Gastroesophageal sphincter (tissue), 4 donors: ENCODE results near the gene PNKD. TPM values are rescaled to one million over a fixed set of nuclear protein-coding genes. Genes with fewer than 3 reads are reported as not detected.

Experiments used
- ATAC-seq: fragments of 150-250 bp; one replicate; pipeline ENCODE4 v1.9.1; 2016; ENCODE audit warnings: mild to moderate bottlenecking, moderate library complexity
- H3K27ac ChIP-seq, 4 donors: fragments of 200-600 bp; sonication (generic) in 3 of 4; 1 replicate in 3 of 4; 2 replicates in 1 of 4; pipeline ENCODE4 v1.5.1; 2016 to 2019
- H3K27me3 ChIP-seq: fragments of 200-600 bp; sonication (generic); one replicate; pipeline ENCODE4 v1.5.1; 2019
- H3K36me3 ChIP-seq, 2 donors: fragments of 200-600 bp; sonication (generic); one replicate each; pipeline ENCODE4 v1.5.1; 2019; ENCODE audit warnings: control low read depth in 1 of 2
- H3K4me1 ChIP-seq, 3 donors: fragments of 200-600 bp; sonication (generic); 1 replicate in 2 of 3; 2 replicates in 1 of 3; pipeline ENCODE4 v1.5.1; 2016 to 2019; ENCODE audit warnings: control low read depth in 2 of 3
- H3K4me3 ChIP-seq, 2 donors: fragments of 200-600 bp; sonication (generic); one replicate each; pipeline ENCODE4 v1.5.1; 2019; ENCODE audit warnings: mild to moderate bottlenecking in 1 of 2, moderate library complexity in 1 of 2
- H3K9me3 ChIP-seq, 3 donors: fragments of 200-600 bp; sonication (generic); one replicate each; pipeline ENCODE4 v1.5.1; 2017 to 2019; ENCODE audit warnings: control low read depth in 2 of 3
- CTCF ChIP-seq, 4 experiments: fragments of 200-600 bp in 2 of 4; fragments of 450-650 bp in 2 of 4; sonication (generic) in 1 of 4; IDR thresholded peaks; one replicate each; pipeline ENCODE4 v1.5.1; 2017 to 2019; ENCODE audit warnings: antibody characterized with exemption in 4 of 4, mild to moderate bottlenecking in 2 of 4, moderate library complexity in 2 of 4
- EP300 ChIP-seq: sonication (generic); formaldehyde crosslinking; IDR thresholded peaks from one replicate; pipeline ENCODE4 v1.6.1; 2017; ENCODE audit warnings: antibody characterized with exemption, mild to moderate bottlenecking
- POLR2A ChIP-seq, 2 donors: fragments of 450-650 bp; IDR thresholded peaks; one replicate each; pipeline ENCODE4 v1.6.1; 2017; ENCODE audit warnings: antibody characterized with exemption in 2 of 2, mild to moderate bottlenecking in 2 of 2, moderate library complexity in 1 of 2
- POLR2AphosphoS5 ChIP-seq: sonication (generic); formaldehyde crosslinking; IDR thresholded peaks from one replicate; pipeline ENCODE4 v1.6.1; 2017; ENCODE audit warnings: antibody characterized with exemption
- WGBS, 2 donors: methylation state at CpG; one replicate each; pipeline ENCODE4 v1.1.5; 2018; ENCODE audit warnings: low coverage in 1 of 2; 5-methylcytosine and 5-hydroxymethylcytosine counted together
- total RNA-seq, 4 donors: library from RNA; depleted of rRNA; stranded (reverse); fragments of >200 nt; gene quantifications; one replicate each; pipeline ENCODE4 v1.1.0, GENCODE V29; 2016

Gene PNKD
- total RNA-seq, 4 donors from 2014 or later = 48.6 to 60.2 (median 56.9) TPM

- H3K4me3 ChIP-seq = no peak within 1 kb of the TSS
- H3K4me1 ChIP-seq = peaks cover 0 to 62% (median 45%) of the 10 kb centered on the region in 3 donors
- H3K27me3 ChIP-seq = no peaks in the 10 kb centered on the region
- H3K36me3 ChIP-seq = peaks cover 0 to 46% of the 10 kb centered on the region in 2 donors
- H3K27ac ChIP-seq = peak within 1 kb of the TSS in 3 of 4 donors; percentile 82 to 86 (median 86)
- ATAC-seq = no peak
- no peaks in the 10 kb centered on the region for H3K9me3 ChIP-seq
- TF ChIP-seq CTCF (IDR thresholded peaks at IDR 0.05) = no peak
- no peak for TF ChIP-seq POLR2A (IDR thresholded peaks at IDR 0.05)
- no peak for TF ChIP-seq EP300
- TF ChIP-seq POLR2AphosphoS5 = no peak
- 63% methylated on average over 2 of the region's 10 CpGs; no CpG with 5 or more reads in 1 of the 2 donors for WGBS, 2 donors
Measured at GRCh38 chr2:218260742-218261422, 9.4 kb upstream of the PNKD start, which contains the start of gene GPBAR1. Gene GPBAR1 (plus strand): TSS chr2:218261015. CDS start chr2:218262725, 1,710 bp downstream.

DNA sequence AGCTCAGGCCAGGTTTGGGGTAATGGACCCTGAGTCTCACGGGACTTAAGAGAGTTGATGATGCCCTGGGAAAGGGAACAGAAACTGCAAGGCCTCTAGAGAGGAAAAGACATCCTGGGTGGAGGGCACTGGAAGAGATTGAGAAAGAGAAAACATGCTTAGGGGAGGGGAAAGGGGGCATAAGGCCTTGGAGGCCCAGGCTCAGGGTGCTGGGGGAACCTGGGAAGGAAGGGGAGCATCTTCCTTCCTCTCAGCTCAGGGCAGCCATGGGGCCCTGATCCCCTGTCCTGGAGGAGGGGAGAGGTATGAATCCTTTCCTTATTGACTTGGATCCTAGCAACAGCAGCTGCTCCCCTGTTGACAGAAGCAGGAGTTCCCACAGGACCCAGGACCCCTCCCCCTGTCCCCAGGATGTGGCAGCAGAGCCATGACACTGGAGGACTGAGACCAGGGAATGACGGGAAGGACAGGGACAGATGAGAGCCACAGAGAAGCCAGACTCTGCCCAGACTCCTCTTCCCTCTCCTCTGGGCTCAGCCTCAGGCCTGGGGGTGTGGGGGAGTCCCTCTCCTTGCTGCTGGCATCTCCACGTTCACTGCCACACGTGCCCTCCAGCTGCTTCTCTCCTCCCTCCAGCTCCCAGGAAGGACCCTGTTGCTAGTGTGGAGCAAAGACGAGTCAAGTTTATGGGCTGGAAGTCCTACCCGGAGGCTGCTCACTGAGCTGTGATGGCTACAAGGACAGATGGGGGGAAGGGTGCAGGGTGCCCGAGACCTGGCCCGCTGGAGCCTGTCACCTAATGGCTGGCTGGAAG is 8.7 kb upstream of the PNKD start:
- Histone ChIP-seq H3K36me3 (peaks cover 0 to 46% of the 10 kb centered on the region in 2 donors), H3K27me3 (no peaks in the 10 kb centered on the region), H3K27ac (peak overlapping the region in 3 of 4 donors; percentile 82 to 86 (median 86)), H3K4me1 (peaks cover 0 to 62% (median 45%) of the 10 kb centered on the region in 3 donors), H3K4me3 (no peak overlapping the region), H3K9me3 (no peaks in the 10 kb centered on the region)
- TF ChIP-seq POLR2A (IDR thresholded peaks at IDR 0.05) (no peak), EP300 (no peak), POLR2AphosphoS5 (no peak), CTCF (IDR thresholded peaks at IDR 0.05) (no peak)
- 0 to 71% methylated on average over 1 to 4 of the region's 8 CpGs for WGBS, 2 donors
- ATAC-seq = no peak

DNA sequence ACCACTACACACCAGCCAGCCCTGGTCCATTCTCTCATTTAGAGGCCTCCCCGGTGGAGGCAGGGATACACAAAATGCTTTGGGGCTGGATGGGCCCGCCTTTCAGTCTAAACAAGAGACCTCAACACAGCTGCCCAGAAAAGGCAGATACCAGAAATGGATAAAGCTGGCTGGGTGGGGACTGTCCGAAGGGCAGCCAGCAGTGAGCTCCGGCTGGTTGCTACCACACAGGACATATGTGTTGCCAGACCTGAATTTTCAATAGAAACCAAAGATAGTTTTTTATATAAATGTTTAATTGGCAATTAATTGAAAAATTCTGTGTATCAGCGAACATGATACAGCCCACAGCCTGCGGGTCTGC is 8.1 kb upstream of the PNKD start:
- peaks cover 0 to 47% of the 10 kb centered on the region in 2 donors for H3K36me3 ChIP-seq
- TF ChIP-seq POLR2A (IDR thresholded peaks at IDR 0.05) (no peak), CTCF (IDR thresholded peaks at IDR 0.05) (no peak), POLR2AphosphoS5 (no peak), EP300 (no peak)
- no peaks in the 10 kb centered on the region for H3K27me3 ChIP-seq
- H3K27ac ChIP-seq = peak overlapping the region in 3 of 4 donors; percentile 82 to 86 (median 86)
- WGBS, 2 donors = 49 to 59% methylated on average over 2 to 3 of the region's 6 CpGs
- H3K9me3 ChIP-seq = no peaks in the 10 kb centered on the region
- ATAC-seq = no peak
- no peak overlapping the region for H3K4me3 ChIP-seq
- peaks cover 0 to 67% (median 45%) of the 10 kb centered on the region in 3 donors for H3K4me1 ChIP-seq

DNA sequence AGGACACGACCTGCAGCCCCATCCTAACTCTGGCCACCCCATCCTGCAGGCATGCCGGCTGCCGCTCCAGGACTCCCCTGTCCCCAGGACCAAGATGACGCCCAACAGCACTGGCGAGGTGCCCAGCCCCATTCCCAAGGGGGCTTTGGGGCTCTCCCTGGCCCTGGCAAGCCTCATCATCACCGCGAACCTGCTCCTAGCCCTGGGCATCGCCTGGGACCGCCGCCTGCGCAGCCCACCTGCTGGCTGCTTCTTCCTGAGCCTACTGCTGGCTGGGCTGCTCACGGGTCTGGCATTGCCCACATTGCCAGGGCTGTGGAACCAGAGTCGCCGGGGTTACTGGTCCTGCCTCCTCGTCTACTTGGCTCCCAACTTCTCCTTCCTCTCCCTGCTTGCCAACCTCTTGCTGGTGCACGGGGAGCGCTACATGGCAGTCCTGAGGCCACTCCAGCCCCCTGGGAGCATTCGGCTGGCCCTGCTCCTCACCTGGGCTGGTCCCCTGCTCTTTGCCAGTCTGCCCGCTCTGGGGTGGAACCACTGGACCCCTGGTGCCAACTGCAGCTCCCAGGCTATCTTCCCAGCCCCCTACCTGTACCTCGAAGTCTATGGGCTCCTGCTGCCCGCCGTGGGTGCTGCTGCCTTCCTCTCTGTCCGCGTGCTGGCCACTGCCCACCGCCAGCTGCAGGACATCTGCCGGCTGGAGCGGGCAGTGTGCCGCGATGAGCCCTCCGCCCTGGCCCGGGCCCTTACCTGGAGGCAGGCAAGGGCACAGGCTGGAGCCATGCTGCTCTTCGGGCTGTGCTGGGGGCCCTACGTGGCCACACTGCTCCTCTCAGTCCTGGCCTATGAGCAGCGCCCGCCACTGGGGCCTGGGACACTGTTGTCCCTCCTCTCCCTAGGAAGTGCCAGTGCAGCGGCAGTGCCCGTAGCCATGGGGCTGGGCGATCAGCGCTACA is 7.4 kb upstream of the PNKD start:
- Histone ChIP-seq H3K9me3 (no peaks in the 10 kb centered on the region), H3K4me1 (peaks cover 0 to 74% (median 45%) of the 10 kb centered on the region in 3 donors), H3K27ac (no peak overlapping the region), H3K27me3 (no peaks in the 10 kb centered on the region), H3K36me3 (peaks cover 0 to 54% of the 10 kb centered on the region in 2 donors), H3K4me3 (no peak overlapping the region)
- whole genome bisulfite sequencing, 2 donors = 69 to 87% methylated on average over 3 to 13 of the region's 39 CpGs
- TF ChIP-seq EP300 (no peak), POLR2AphosphoS5 (no peak), CTCF (IDR thresholded peaks at IDR 0.05) (no peak), POLR2A (IDR thresholded peaks at IDR 0.05) (no peak)
- ATAC-seq = no peak
